Activated CD4-positive, CD25-positive, alpha-beta regulatory T cell treated with anti-CD3 and anti-CD28 coated beads, Interleukin-2, amount 50 U/mL, for 24 hours (primary cell): ENCODE results near the gene LYRM4.

Experiments used
- ATAC-seq, 2 donors: fragments of 150-1000 bp; cut with Tn5 transposase; one replicate each; pipeline ENCODE4 v1.10.0; 2021; ENCODE audit warnings: mild to moderate bottlenecking in 1 of 2, moderate library complexity in 1 of 2

The LYRM4 gene

GRCh38 chr6:5172041-5172653, 88.6 kb downstream of the LYRM4 start:
- ATAC-seq: no peak

- ATAC-seq: no peak
Measured at GRCh38 chr6:5167501-5167900, 93.2 kb downstream of the LYRM4 start.

- no peak for ATAC-seq
Measured at GRCh38 chr6:5164092-5164491, 96.7 kb downstream of the LYRM4 start.

- ATAC-seq: no peak
Measured at GRCh38 chr6:5163247-5163646, 97.5 kb downstream of the LYRM4 start.

GRCh38 chr6:5162355-5162754, 98.4 kb downstream of the LYRM4 start:
- ATAC-seq: no peak

- no peak for ATAC-seq
Measured at GRCh38 chr6:5160206-5160605, 100.5 kb downstream of the LYRM4 start.

GRCh38 chr6:5159162-5159561, 101.6 kb downstream of the LYRM4 start:
- ATAC-seq: no peak

GRCh38 chr6:5158180-5158579, 102.6 kb downstream of the LYRM4 start:
- ATAC-seq: no peak

- no peak for ATAC-seq
Measured at GRCh38 chr6:5157621-5158138, 103.1 kb downstream of the LYRM4 start.

GRCh38 chr6:5156627-5157026, 104.1 kb downstream of the LYRM4 start:
- no peak for ATAC-seq

GRCh38 chr6:5155906-5156305, 104.8 kb downstream of the LYRM4 start:
- ATAC-seq: no peak

- ATAC-seq: no peak
Measured at GRCh38 chr6:5153186-5153585, 107.6 kb downstream of the LYRM4 start.

- ATAC-seq: no peak
Measured at GRCh38 chr6:5152460-5152859, 108.3 kb downstream of the LYRM4 start.

- ATAC-seq: no peak
Measured at GRCh38 chr6:5151955-5152401, 108.8 kb downstream of the LYRM4 start.

- ATAC-seq: no peak
Measured at GRCh38 chr6:5151360-5151954, 109.3 kb downstream of the LYRM4 start.

- no peak for ATAC-seq
Measured at GRCh38 chr6:5150551-5151075, 110.1 kb downstream of the LYRM4 start.

- no peak for ATAC-seq
Measured at GRCh38 chr6:5149891-5150290, 110.9 kb downstream of the LYRM4 start.

GRCh38 chr6:5149159-5149704, 111.5 kb downstream of the LYRM4 start:
- ATAC-seq: no peak

GRCh38 chr6:5146398-5146797, 114.4 kb downstream of the LYRM4 start:
- no peak for ATAC-seq

GRCh38 chr6:5143634-5144311, 117.0 kb downstream of the LYRM4 start:
- ATAC-seq: peak in 1 of 2 donors; percentile 60

GRCh38 chr6:5142915-5143314, 117.8 kb downstream of the LYRM4 start:
- no peak for ATAC-seq

- no peak for ATAC-seq
Measured at GRCh38 chr6:5142131-5142530, 118.6 kb downstream of the LYRM4 start.

GRCh38 chr6:5141046-5141445, 119.7 kb downstream of the LYRM4 start:
- ATAC-seq: no peak
